ENCODE data around the gene MCM5. TPM values are rescaled to one million over a fixed set of nuclear protein-coding genes. Genes with fewer than 3 reads are reported as not detected.

Gene MCM5
- total and polyA plus RNA-seq, 2 of the 13 experiments (the other 11 are each of a cell fraction or from before 2014, with no cell fraction given): 40.2 to 93.5 TPM

DNA sequence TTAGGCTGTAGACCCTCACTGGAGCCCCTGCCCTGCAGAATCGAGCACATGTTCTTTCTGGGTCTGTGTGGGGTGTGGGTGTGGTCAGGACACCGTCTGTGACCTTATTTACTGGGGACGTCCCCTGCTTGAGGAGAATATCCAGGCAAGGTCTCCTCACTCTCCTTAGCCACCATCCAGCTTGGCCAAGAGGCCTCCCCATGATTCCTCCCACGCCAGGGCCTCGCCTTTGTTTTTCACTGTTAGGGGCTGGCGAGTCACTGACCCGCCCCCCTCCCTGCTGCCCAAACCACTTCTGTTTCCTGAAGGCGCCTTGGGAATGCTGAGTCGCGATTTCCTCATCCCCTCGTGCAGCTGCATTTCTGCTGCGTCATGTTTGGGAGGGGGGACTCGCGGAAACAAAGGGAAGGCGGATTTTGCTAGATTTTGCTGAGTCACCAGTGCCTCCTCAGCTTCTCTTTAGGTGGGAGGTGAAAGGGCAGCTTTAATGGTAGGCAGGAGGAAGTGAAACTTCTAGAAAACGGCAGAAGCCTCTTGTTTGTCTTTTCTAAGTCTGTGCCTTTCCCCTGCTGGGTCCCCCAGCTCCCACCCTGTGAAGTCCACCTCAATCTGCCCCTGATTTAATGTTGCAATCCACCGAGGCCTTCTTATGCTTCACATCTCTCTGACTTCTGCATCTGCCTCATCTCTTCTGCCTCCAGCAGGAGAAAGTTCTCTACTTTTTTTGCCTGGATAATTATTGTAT lies 23.0 kb upstream of the MCM5 start (continued):
- TF ChIP-seq FOXK1 (CRISPR knock-in tag; IDR thresholded peaks at IDR 0.05; ENCODE audit: borderline replicate concordance, low read depth) (peak; percentile 96; the same call in 1 of the 2 replicates), NONO (IDR thresholded peaks at IDR 0.05) (no peak), NONO (CRISPR knock-in tag; conservative IDR thresholded peaks at IDR 0.05) (peak; percentile 40; the same call in 1 of the 2 replicates), SIX4 (CRISPR knock-in tag; IDR thresholded peaks at IDR 0.05) (0 out of 2 replicates have a peak, but pooled peaks have one; percentile 42), JDP2 (CRISPR knock-in tag; IDR thresholded peaks at IDR 0.05; ENCODE audit: borderline replicate concordance) (no peak), JUNB (CRISPR knock-in tag; IDR thresholded peaks at IDR 0.05; ENCODE audit: borderline replicate concordance) (no peak), POGK (CRISPR knock-in tag; conservative IDR thresholded peaks at IDR 0.05) (peak; percentile 51; the same call in 1 of the 2 replicates), EED (CRISPR knock-in tag; IDR thresholded peaks at IDR 0.05) (0 out of 2 replicates have a peak, but pooled peaks have one; percentile 32), ZNF543 (CRISPR knock-in tag; IDR thresholded peaks at IDR 0.05) (no peak), BRCA1 (CRISPR knock-in tag; IDR thresholded peaks at IDR 0.05) (no peak), SNRNP70 (IDR thresholded peaks at IDR 0.05; ENCODE audit: low read depth, low read length) (no peak), ZNF501 (CRISPR knock-in tag; IDR thresholded peaks at IDR 0.05) (peak; percentile 63; the same call in 1 of the 2 replicates), RFX5 (IDR thresholded peaks at IDR 0.05; ENCODE audit: low read depth, low read length) (peak; percentile 35; the same call in 1 of the 2 replicates), RXRB (CRISPR knock-in tag; IDR thresholded peaks at IDR 0.05; ENCODE audit: borderline replicate concordance) (peak; percentile 91), ZNF205 (CRISPR knock-in tag; IDR thresholded peaks at IDR 0.05) (peak; percentile 80; the same call in 1 of the 2 replicates), IKZF5 (CRISPR knock-in tag; IDR thresholded peaks at IDR 0.05) (peak; percentile 93), SNAPC2 (CRISPR knock-in tag; IDR thresholded peaks at IDR 0.05) (no peak), MED13 (CRISPR knock-in tag; IDR thresholded peaks at IDR 0.05) (0 out of 2 replicates have a peak, but pooled peaks have one; percentile 34), SRSF4 (IDR thresholded peaks at IDR 0.05; ENCODE audit: low read depth, low read length, poor library complexity, severe bottlenecking) (no peak), NFYC (CRISPR knock-in tag; IDR thresholded peaks at IDR 0.05) (0 out of 2 replicates have a peak, but pooled peaks have one; percentile 28), PHF5A (CRISPR knock-in tag; IDR thresholded peaks at IDR 0.05; ENCODE audit: low read depth, unreplicated experiment) (peak; percentile 84), GLMP (CRISPR knock-in tag; IDR thresholded peaks at IDR 0.05; ENCODE audit: borderline replicate concordance) (no peak), CREB1 (IDR thresholded peaks at IDR 0.05) (no peak; the same call in 1 of the 2 replicates), CREB1 (CRISPR knock-in tag; IDR thresholded peaks at IDR 0.05) (peak; percentile 58; the same call in 1 of the 2 replicates), NR2F2 (IDR thresholded peaks at IDR 0.05; ENCODE audit: borderline replicate concordance, low read depth) (peak; percentile 55; the same call in 1 of the 2 replicates), NRL (CRISPR knock-in tag; IDR thresholded peaks at IDR 0.05; ENCODE audit: borderline replicate concordance) (no peak), DDIT3 (CRISPR knock-in tag; IDR thresholded peaks at IDR 0.05) (no peak), CEBPG (CRISPR knock-in tag; IDR thresholded peaks at IDR 0.05) (peak; percentile 94)

All from HepG2 (cell line).